NT2/D1 (cell line): Measurements from ENCODE around the gene KLHDC10.

ENCODE experiments used
- DNase-seq: peaks from one replicate; pipeline ENCODE4 v3.0.0-alpha.2; 2011; ENCODE audit warnings: low read depth, low spot score
- H3K27me3 ChIP-seq: 2 replicates; pipeline ENCODE4 v1.6.0; 2011; ENCODE audit warnings: mild to moderate bottlenecking; ENCODE audit not compliant: insufficient read length, insufficient read depth
- H3K36me3 ChIP-seq: 2 replicates; pipeline ENCODE4 v1.6.1; 2011; ENCODE audit warnings: mild to moderate bottlenecking, low read length, mixed read lengths; ENCODE audit not compliant: insufficient read depth, insufficient read length
- H3K4me1 ChIP-seq: 2 replicates; pipeline ENCODE4 v1.5.1; 2011; ENCODE audit not compliant: insufficient read depth, insufficient read length
- H3K4me3 ChIP-seq: 2 replicates; pipeline ENCODE4 v1.5.1; 2011; ENCODE audit warnings: low read depth; ENCODE audit not compliant: insufficient read length
- H3K9ac ChIP-seq: 2 replicates; pipeline ENCODE4 v1.6.0; 2011; ENCODE audit warnings: low read depth; ENCODE audit not compliant: insufficient read length
- H3K9me3 ChIP-seq: 2 replicates; pipeline ENCODE4 v1.5.1; 2011; ENCODE audit warnings: mild to moderate bottlenecking, low read length; ENCODE audit not compliant: insufficient read depth
- SUZ12 ChIP-seq: IDR thresholded peaks from 2 replicates; pipeline ENCODE4 v1.6.1; 2011; ENCODE audit not compliant: insufficient read length, insufficient read depth; ENCODE audit errors: extremely low read depth
- YY1 ChIP-seq: IDR thresholded peaks from 2 replicates; pipeline ENCODE4 v1.6.1; 2011; ENCODE audit not compliant: insufficient read length, insufficient read depth
- ZNF274 ChIP-seq: IDR thresholded peaks from 2 replicates; pipeline ENCODE4 v1.6.1; 2011; ENCODE audit warnings: mild to moderate bottlenecking, low read depth, low read length

The KLHDC10 gene

GRCh38 chr7:130069978-130070860, at the start of gene KLHDC10:
KLHDC10 (plus strand) TSS chr7:130070534; CDS start chr7:130070644, 110 bp downstream.
- Histone ChIP-seq H3K9me3 (no peaks in the 10 kb centered on the region), H3K27me3 (no peaks in the 10 kb centered on the region), H3K4me3 (peak within 1 kb of the TSS; percentile 91), H3K4me1 (no peaks in the 10 kb centered on the region), H3K9ac (peak within 1 kb of the TSS; percentile 81), H3K36me3 (no peaks in the 10 kb centered on the region)
- TF ChIP-seq YY1 (no peak), ZNF274 (no peak), SUZ12 (no peak)
- DNase-seq: peak; percentile 97

DNA sequence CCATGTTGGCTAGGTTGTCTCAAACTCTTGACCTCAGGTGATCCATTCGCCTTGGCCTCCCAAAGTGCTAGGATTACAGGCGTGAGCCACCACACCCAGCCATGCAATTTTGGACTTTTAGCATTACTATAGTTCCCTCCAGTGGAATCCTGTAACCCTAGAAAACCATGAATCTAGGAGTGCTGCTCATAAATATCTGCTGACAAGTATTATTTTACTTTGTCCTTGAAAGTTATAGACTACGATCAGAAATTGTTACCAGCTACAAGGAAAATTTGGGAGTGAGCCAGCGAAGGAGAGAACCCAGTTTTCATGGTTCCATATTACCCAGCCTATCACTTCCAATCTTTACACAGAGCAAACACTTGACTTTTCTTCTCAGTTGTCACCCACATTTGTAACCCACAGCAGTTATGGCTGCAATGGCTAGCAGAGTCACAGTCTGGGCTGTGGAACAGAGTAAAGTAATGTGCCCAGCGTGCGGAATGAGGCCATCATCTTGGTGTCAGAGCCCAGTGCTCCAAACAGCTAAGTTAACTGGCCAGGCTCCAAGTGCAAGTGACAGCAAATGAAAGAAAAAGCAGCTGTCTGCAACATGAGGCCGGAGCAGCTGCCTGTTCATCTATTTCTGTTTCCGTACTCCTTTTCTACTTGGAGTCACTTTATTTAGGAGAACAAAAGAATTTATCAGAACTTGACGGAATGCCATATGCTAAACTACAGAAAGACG, 49.1 kb upstream of the KLHDC10 start:
- no peak overlapping the region for H3K4me3 ChIP-seq
- peaks cover 73% of the 10 kb centered on the region for H3K36me3 ChIP-seq
- TF ChIP-seq YY1 (no peak), ZNF274 (no peak), SUZ12 (no peak)

GRCh38 chr7:130022115-130022514, 48.2 kb upstream of the KLHDC10 start:
- DNase-seq: no peak
- TF ChIP-seq SUZ12 (no peak), YY1 (no peak), ZNF274 (no peak)
- Histone ChIP-seq H3K27me3 (no peaks in the 10 kb centered on the region), H3K4me1 (no peaks in the 10 kb centered on the region), H3K36me3 (peaks cover 75% of the 10 kb centered on the region), H3K9me3 (no peaks in the 10 kb centered on the region), H3K4me3 (no peak overlapping the region), H3K9ac (no peak overlapping the region)

More for the DNA sequence above, 49.1 kb upstream of the KLHDC10 start:
- Histone ChIP-seq H3K9me3 (no peaks in the 10 kb centered on the region), H3K9ac (no peak overlapping the region), H3K27me3 (no peaks in the 10 kb centered on the region), H3K4me1 (no peaks in the 10 kb centered on the region)
- no peak for DNase-seq

DNA sequence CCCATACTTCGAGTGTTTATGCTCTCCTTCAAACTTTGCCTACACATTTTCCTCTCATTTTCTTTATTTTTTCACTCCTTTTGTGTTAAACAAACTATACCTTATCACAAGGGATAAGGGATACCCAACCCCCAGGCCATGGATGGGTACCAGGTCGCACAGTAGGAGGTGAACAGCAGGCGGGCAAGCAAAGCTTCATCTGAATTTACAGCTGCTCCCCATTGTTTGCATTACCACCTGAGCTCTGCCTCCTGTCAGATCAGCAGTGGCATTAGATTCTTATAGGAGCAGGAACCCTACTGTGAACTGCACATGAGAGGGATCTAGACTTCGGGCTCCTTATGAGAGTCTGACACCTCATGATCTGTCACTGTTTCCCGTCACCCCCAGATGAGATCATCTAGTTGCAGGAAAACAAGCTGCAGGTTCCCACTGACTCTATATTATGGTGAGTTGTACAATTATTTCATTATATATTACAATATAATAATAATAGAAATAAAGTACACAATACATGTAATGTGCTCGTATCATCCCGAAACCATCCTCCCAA, 47.6 kb upstream of the KLHDC10 start:
- Histone ChIP-seq H3K27me3 (no peaks in the 10 kb centered on the region), H3K9ac (no peak overlapping the region), H3K9me3 (no peaks in the 10 kb centered on the region), H3K36me3 (peaks cover 77% of the 10 kb centered on the region), H3K4me1 (no peaks in the 10 kb centered on the region), H3K4me3 (no peak overlapping the region)
- TF ChIP-seq ZNF274 (no peak), YY1 (no peak), SUZ12 (no peak)
- DNase-seq: no peak

- Histone ChIP-seq H3K9me3 (no peaks in the 10 kb centered on the region), H3K4me3 (no peak overlapping the region), H3K27me3 (no peaks in the 10 kb centered on the region), H3K4me1 (no peaks in the 10 kb centered on the region), H3K36me3 (peaks cover 73% of the 10 kb centered on the region), H3K9ac (no peak overlapping the region)
- TF ChIP-seq SUZ12 (no peak), ZNF274 (no peak), YY1 (no peak)
- DNase-seq: no peak
These were observed 45.9 kb upstream of the KLHDC10 start for GRCh38 chr7:130024390-130024789.

- Histone ChIP-seq H3K9ac (no peak overlapping the region), H3K4me1 (no peaks in the 10 kb centered on the region), H3K4me3 (no peak overlapping the region), H3K9me3 (no peaks in the 10 kb centered on the region), H3K27me3 (no peaks in the 10 kb centered on the region), H3K36me3 (peaks cover 62% of the 10 kb centered on the region)
- DNase-seq: no peak
- TF ChIP-seq SUZ12 (no peak), ZNF274 (no peak), YY1 (no peak)
These were observed 37.6 kb upstream of the KLHDC10 start for GRCh38 chr7:130032698-130033097.

GRCh38 chr7:130037703-130038102, 32.6 kb upstream of the KLHDC10 start:
- TF ChIP-seq ZNF274 (no peak), SUZ12 (no peak), YY1 (no peak)
- no peaks in the 10 kb centered on the region for H3K4me1 ChIP-seq
- H3K36me3 ChIP-seq: peaks cover 65% of the 10 kb centered on the region
- no peak for DNase-seq
- H3K4me3 ChIP-seq: no peak overlapping the region
- no peaks in the 10 kb centered on the region for H3K9me3 ChIP-seq
- H3K27me3 ChIP-seq: no peaks in the 10 kb centered on the region
- no peak overlapping the region for H3K9ac ChIP-seq
